ENCODE data around the gene PIP5K1B. TPM values are rescaled to one million over a fixed set of nuclear protein-coding genes. Genes with fewer than 3 reads are reported as not detected.

PIP5K1B gene
- total and polyA plus RNA-seq, 2 experiments from 2014 or later, result 1.3 to 2.8 TPM

GRCh38 chr9:68923480-68923879 lies 218.4 kb downstream of the PIP5K1B start:
- H3K27me3 ChIP-seq (ENCODE audit: insufficient read depth), result no peaks in the 10 kb centered on the region
- no peaks in the 10 kb centered on the region for H3K36me3 ChIP-seq (ENCODE audit: insufficient read depth)
- no peak overlapping the region for H3K4me2 ChIP-seq
- no peaks in the 10 kb centered on the region for H3K9me2 ChIP-seq (ENCODE audit: insufficient read depth)
- peaks cover 6% of the 10 kb centered on the region; the same call in 1 of the 3 replicates for H3K4me1 Mint-ChIP-seq
- H3K9me3 Mint-ChIP-seq, result no peaks in the 10 kb centered on the region
- no peak for TF ChIP-seq EZH2 (IDR thresholded peaks at IDR 0.05; ENCODE audit: low read depth, unreplicated experiment)
- TF ChIP-seq POLR2AphosphoS5 (IDR thresholded peaks at IDR 0.05; ENCODE audit: low read depth), result no peak
- no peak for TF ChIP-seq STAT1 (IDR thresholded peaks at IDR 0.05; ENCODE audit: unreplicated experiment)
- no peak overlapping the region for H3K4me3 ChIP-seq
- 0 out of 3 replicates have a peak, but pooled peaks cover 4% of the 10 kb centered on the region for H3K36me3 Mint-ChIP-seq (ENCODE audit: low read depth)
- no peak overlapping the region for H3K27ac ChIP-seq (ENCODE audit: low read depth)
- no peaks in the 10 kb centered on the region for H3F3A ChIP-seq (replicated peaks; ENCODE audit: low read depth)
- H3K4me3 Mint-ChIP-seq, result no peak overlapping the region
- peaks cover under 1% of the 10 kb centered on the region; the same call in 1 of the 2 replicates for H3K4me1 ChIP-seq (ENCODE audit: insufficient read depth)
- peaks cover 2% of the 10 kb centered on the region for H3K27me3 Mint-ChIP-seq (ENCODE audit: insufficient read depth, low read depth, poor library complexity)
- no peak overlapping the region for H3K27ac Mint-ChIP-seq
- H2AFZ ChIP-seq, result no peak overlapping the region
- no peak for ATAC-seq
- H4K20me1 ChIP-seq (replicated peaks; ENCODE audit: insufficient read depth), result no peaks in the 10 kb centered on the region
- H3K79me2 ChIP-seq (replicated peaks; ENCODE audit: insufficient read depth), result no peaks in the 10 kb centered on the region
- no peak for DNase-seq (ENCODE audit: low spot score)

GRCh38 chr9:68925175-68925574 lies 220.1 kb downstream of the PIP5K1B start:
- H3F3A ChIP-seq (replicated peaks; ENCODE audit: low read depth), result no peaks in the 10 kb centered on the region
- H3K9me3 Mint-ChIP-seq, result no peaks in the 10 kb centered on the region
- H3K36me3 ChIP-seq (ENCODE audit: insufficient read depth), result no peaks in the 10 kb centered on the region
- no peak overlapping the region for H3K27ac Mint-ChIP-seq
- no peak overlapping the region for H3K4me2 ChIP-seq
- no peaks in the 10 kb centered on the region for H3K27me3 ChIP-seq (ENCODE audit: insufficient read depth)
- 0 out of 2 replicates have a peak, but pooled peaks cover 2% of the 10 kb centered on the region for H3K9me2 ChIP-seq (ENCODE audit: insufficient read depth)
- no peaks in the 10 kb centered on the region for H4K20me1 ChIP-seq (replicated peaks; ENCODE audit: insufficient read depth)
- no peak overlapping the region for H2AFZ ChIP-seq
- no peak overlapping the region for H3K27ac ChIP-seq (ENCODE audit: low read depth)
- DNase-seq (ENCODE audit: low spot score), result no peak
- peaks cover 8% of the 10 kb centered on the region; the same call in 1 of the 3 replicates for H3K36me3 Mint-ChIP-seq (ENCODE audit: low read depth)
- H3K27me3 Mint-ChIP-seq (ENCODE audit: insufficient read depth, low read depth, poor library complexity), result peaks cover 2% of the 10 kb centered on the region
- H3K4me3 ChIP-seq, result no peak overlapping the region
- H3K79me2 ChIP-seq (replicated peaks; ENCODE audit: insufficient read depth), result no peaks in the 10 kb centered on the region
- TF ChIP-seq, protein P1, sequence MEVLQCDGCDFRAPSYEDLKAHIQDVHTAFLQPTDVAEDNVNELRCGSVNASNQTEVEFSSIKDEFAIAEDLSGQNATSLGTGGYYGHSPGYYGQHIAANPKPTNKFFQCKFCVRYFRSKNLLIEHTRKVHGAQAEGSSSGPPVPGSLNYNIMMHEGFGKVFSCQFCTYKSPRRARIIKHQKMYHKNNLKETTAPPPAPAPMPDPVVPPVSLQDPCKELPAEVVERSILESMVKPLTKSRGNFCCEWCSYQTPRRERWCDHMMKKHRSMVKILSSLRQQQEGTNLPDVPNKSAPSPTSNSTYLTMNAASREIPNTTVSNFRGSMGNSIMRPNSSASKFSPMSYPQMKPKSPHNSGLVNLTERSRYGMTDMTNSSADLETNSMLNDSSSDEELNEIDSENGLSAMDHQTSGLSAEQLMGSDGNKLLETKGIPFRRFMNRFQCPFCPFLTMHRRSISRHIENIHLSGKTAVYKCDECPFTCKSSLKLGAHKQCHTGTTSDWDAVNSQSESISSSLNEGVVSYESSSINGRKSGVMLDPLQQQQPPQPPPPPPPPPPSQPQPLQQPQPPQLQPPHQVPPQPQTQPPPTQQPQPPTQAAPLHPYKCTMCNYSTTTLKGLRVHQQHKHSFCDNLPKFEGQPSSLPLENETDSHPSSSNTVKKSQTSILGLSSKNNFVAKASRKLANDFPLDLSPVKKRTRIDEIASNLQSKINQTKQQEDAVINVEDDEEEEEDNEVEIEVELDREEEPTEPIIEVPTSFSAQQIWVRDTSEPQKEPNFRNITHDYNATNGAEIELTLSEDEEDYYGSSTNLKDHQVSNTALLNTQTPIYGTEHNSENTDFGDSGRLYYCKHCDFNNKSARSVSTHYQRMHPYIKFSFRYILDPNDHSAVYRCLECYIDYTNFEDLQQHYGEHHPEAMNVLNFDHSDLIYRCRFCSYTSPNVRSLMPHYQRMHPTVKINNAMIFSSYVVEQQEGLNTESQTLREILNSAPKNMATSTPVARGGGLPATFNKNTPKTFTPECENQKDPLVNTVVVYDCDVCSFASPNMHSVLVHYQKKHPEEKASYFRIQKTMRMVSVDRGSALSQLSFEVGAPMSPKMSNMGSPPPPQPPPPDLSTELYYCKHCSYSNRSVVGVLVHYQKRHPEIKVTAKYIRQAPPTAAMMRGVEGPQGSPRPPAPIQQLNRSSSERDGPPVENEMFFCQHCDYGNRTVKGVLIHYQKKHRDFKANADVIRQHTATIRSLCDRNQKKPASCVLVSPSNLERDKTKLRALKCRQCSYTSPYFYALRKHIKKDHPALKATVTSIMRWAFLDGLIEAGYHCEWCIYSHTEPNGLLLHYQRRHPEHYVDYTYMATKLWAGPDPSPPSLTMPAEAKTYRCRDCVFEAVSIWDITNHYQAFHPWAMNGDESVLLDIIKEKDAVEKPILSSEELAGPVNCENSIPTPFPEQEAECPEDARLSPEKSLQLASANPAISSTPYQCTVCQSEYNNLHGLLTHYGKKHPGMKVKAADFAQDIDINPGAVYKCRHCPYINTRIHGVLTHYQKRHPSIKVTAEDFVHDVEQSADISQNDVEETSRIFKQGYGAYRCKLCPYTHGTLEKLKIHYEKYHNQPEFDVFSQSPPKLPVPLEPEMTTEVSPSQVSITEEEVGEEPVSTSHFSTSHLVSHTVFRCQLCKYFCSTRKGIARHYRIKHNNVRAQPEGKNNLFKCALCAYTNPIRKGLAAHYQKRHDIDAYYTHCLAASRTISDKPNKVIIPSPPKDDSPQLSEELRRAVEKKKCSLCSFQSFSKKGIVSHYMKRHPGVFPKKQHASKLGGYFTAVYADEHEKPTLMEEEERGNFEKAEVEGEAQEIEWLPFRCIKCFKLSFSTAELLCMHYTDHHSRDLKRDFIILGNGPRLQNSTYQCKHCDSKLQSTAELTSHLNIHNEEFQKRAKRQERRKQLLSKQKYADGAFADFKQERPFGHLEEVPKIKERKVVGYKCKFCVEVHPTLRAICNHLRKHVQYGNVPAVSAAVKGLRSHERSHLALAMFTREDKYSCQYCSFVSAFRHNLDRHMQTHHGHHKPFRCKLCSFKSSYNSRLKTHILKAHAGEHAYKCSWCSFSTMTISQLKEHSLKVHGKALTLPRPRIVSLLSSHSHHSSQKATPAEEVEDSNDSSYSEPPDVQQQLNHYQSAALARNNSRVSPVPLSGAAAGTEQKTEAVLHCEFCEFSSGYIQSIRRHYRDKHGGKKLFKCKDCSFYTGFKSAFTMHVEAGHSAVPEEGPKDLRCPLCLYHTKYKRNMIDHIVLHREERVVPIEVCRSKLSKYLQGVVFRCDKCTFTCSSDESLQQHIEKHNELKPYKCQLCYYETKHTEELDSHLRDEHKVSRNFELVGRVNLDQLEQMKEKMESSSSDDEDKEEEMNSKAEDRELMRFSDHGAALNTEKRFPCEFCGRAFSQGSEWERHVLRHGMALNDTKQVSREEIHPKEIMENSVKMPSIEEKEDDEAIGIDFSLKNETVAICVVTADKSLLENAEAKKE (CRISPR knock-in tag; IDR thresholded peaks at IDR 0.05), result no peak
- TF ChIP-seq REST (IDR thresholded peaks at IDR 0.05; ENCODE audit: unreplicated experiment) (no peak), POLR2AphosphoS5 (IDR thresholded peaks at IDR 0.05; ENCODE audit: low read depth) (no peak), NANOG (IDR thresholded peaks at IDR 0.05; ENCODE audit: borderline replicate concordance) (no peak), ZNF331 (CRISPR knock-in tag; IDR thresholded peaks at IDR 0.05; ENCODE audit: low read depth) (no peak), CREB1 (CRISPR knock-in tag; IDR thresholded peaks at IDR 0.05; ENCODE audit: low read depth) (no peak), STAT1 (IDR thresholded peaks at IDR 0.05; ENCODE audit: unreplicated experiment) (no peak), ZNF114 (CRISPR knock-in tag; IDR thresholded peaks at IDR 0.05) (no peak), EZH2 (IDR thresholded peaks at IDR 0.05; ENCODE audit: low read depth, unreplicated experiment) (no peak)
- no peak overlapping the region for H3K4me3 Mint-ChIP-seq
- H3K4me1 Mint-ChIP-seq, result peaks cover 6% of the 10 kb centered on the region; the same call in 1 of the 3 replicates
- no peak for ATAC-seq
- H3K4me1 ChIP-seq (ENCODE audit: insufficient read depth), result no peaks in the 10 kb centered on the region

Measured in GM23338 (cell line).